ENCODE data around the gene ACSL1. TPM values are rescaled to one million over a fixed set of nuclear protein-coding genes. Genes with fewer than 3 reads are reported as not detected.
A peak's percentile ranks its signal among the peaks of the same experiment; 100 is the strongest.

ACSL1 gene
- total RNA-seq, 1 donor from 2014 or later, result 321 TPM

- TF ChIP-seq CTCF (IDR thresholded peaks at IDR 0.05), result no peak
- Histone ChIP-seq H3K36me3 (no peaks in the 10 kb centered on the region), H3K27me3 (ENCODE audit: low read depth) (peaks cover 3% of the 10 kb centered on the region), H3K9me3 (no peaks in the 10 kb centered on the region), H3K4me3 (no peak overlapping the region), H3K4me1 (no peaks in the 10 kb centered on the region), H3K27ac (peak overlapping the region; percentile 12)
- intact Hi-C loops (cut with DNase I), result no loop called here
- ATAC-seq, result peak; percentile 40 to 46
- DNase-seq, result no peak
These were observed 23.4 kb upstream of the ACSL1 start for GRCh38 chr4:184849185-184849584.

GRCh38 chr4:184848510-184848909, 22.7 kb upstream of the ACSL1 start:
- Histone ChIP-seq H3K4me1 (no peaks in the 10 kb centered on the region), H3K27me3 (ENCODE audit: low read depth) (peaks cover 3% of the 10 kb centered on the region), H3K36me3 (no peaks in the 10 kb centered on the region), H3K4me3 (no peak overlapping the region), H3K27ac (peak overlapping the region; percentile 12), H3K9me3 (no peaks in the 10 kb centered on the region)
- ATAC-seq, result peak; percentile 43 to 71
- TF ChIP-seq CTCF (IDR thresholded peaks at IDR 0.05), result no peak
- intact Hi-C loops (cut with DNase I), result no loop called here
- DNase-seq, result no peak

- no peak for TF ChIP-seq CTCF (IDR thresholded peaks at IDR 0.05)
- intact Hi-C loops (cut with DNase I), result no loop called here
- Histone ChIP-seq H3K27ac (no peak overlapping the region), H3K36me3 (no peaks in the 10 kb centered on the region), H3K9me3 (no peaks in the 10 kb centered on the region), H3K27me3 (ENCODE audit: low read depth) (peaks cover 3% of the 10 kb centered on the region), H3K4me1 (no peaks in the 10 kb centered on the region), H3K4me3 (no peak overlapping the region)
- no peak for ATAC-seq
- DNase-seq, result no peak
These were observed 20.8 kb upstream of the ACSL1 start for GRCh38 chr4:184846531-184846930.

- ATAC-seq (peak; percentile 72 to 81), DNase-seq (no peak)
- Histone ChIP-seq H3K36me3 (no peaks in the 10 kb centered on the region), H3K9me3 (no peaks in the 10 kb centered on the region), H3K27ac (no peak overlapping the region), H3K4me3 (no peak overlapping the region), H3K4me1 (no peaks in the 10 kb centered on the region), H3K27me3 (ENCODE audit: low read depth) (peaks cover 3% of the 10 kb centered on the region)
- TF ChIP-seq CTCF (IDR thresholded peaks at IDR 0.05), result no peak
- intact Hi-C loops (cut with DNase I), result no loop called here
These were observed 19.7 kb upstream of the ACSL1 start for GRCh38 chr4:184845367-184846021.

- Histone ChIP-seq H3K36me3 (no peaks in the 10 kb centered on the region), H3K27ac (no peak overlapping the region), H3K9me3 (no peaks in the 10 kb centered on the region), H3K4me1 (no peaks in the 10 kb centered on the region), H3K27me3 (ENCODE audit: low read depth) (peaks cover 3% of the 10 kb centered on the region), H3K4me3 (no peak overlapping the region)
- ATAC-seq, result no peak
- TF ChIP-seq CTCF (IDR thresholded peaks at IDR 0.05), result no peak
- DNase-seq, result no peak
- intact Hi-C loops (cut with DNase I), result no loop called here
These were observed 19.0 kb upstream of the ACSL1 start for GRCh38 chr4:184844742-184845141.
